Activated effector memory CD4-positive, alpha-beta T cell treated with anti-CD3 and anti-CD28 coated beads, Interleukin-2, amount 50 U/mL, for 16 hours (primary cell): ENCODE results near the gene GBX2.

Experiments used
- DNase-seq: peaks from one replicate; pipeline ENCODE4 v3.0.0-alpha.2; 2020

Gene GBX2

DNA sequence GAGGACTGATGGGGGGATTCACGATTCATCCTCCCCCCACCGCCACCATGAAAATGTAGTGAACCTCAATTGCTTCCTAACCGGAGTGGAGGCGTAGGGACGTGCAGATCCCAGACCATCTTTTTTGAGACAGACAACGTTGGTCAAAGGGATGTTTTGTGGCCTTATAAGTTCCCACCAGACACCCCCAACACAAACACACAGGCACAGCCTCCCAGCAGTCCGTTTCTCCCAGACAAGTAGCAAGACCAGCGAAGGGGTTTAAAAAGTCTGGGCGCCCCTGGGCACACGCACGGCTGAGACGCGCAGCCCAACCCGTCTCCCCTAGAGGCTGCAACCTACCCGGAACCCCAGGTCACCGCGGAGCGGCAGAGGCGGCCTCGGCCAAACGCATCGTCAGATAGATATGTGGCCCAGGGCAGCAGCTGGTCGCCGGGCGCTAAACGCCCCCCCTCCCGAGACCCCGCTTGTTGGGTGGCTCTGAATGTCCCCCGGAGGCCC, 1.3 kb downstream of the GBX2 start:
- DNase-seq, result no peak

DNA sequence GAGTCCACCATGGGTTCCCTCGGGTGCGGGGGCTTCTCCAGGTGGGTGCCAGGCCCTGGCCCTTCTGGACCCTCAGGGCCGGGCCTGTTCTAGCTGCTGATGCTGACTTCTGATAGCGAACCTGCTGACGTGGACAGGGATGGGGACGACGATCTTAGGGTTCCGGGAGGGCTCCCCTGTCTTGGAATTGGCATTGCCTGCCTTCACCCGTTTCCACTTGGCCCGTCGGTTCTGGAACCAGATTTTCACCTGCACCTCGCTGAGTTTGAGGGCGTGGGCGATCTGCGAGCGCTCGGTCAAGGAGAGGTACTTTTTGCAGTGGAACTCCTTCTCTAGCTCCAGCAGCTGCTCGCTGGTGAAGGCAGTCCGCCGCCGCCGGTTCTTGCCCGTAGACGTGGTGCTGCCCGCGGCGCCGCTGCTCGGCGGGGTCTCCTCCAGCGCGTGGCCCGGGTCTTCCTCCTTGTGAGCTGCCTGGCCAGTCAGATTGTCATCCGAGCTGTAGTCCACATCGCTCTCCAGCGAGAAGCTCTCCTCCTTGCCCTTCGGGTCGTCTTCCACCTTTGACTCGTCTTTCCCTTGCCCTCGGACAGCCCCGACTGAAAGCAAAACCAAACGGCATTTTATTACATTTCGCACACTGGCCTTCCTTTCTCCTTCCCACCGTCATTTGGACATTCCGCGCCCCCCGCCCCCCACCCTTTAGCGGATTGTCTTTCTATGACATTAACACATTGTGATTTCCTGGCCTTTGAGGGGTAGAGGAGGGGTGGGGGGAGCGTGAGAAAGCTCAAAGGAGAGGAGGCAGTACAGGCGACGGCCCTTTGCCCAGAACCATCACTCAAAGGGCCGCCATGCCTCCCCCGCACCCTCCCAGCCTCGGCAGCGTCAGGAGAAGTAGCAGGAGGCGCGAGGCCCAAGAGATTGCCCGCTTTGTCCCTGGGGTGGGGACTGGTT, 2.1 kb downstream of the GBX2 start:
- no peak for DNase-seq

DNA sequence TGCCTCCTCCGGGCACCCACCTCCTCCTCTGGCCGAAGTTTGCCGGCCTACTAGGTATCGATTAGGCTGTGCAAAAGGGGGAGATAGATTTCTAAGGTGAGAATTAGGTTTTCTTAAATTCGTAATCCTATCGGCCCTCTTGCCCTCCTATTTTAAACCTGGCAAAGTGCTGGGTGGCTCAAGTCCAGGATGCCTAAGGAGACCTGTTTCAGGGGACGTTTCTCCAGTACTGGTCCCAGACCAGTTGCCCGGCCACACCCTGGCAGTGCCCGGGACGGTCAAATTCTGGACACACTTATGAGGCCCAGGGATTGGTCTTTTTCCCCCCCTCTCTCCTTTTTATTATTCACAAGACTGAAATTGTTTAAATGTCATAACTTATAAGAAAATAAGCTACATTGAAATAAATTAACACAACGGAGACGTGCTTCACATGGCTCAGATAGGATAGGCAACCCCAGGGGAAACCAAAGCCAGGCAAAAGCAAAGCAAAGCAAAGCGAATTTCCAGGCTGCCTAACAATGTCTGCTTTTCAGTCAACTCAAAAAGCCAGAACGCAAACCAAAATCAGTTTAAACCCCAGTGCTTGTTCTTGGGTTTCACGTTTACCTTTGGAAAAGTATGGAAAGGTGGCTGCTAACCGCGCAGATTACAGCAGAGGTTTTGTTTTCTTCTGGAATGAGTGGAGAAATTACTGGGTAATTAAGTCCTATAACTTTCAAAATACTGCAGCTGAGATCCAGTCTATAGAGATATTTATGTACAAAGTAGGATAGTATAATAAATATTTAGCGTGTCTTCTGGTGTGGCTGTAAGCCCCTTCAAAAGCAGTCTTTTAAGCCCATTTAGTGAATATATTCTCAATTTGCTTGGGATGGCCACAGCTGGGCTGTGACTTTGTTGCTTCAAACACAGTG, 3.0 kb downstream of the GBX2 start:
- DNase-seq, result no peak

GRCh38 chr2:236164201-236164924, 3.8 kb downstream of the GBX2 start:
- no peak for DNase-seq

DNA sequence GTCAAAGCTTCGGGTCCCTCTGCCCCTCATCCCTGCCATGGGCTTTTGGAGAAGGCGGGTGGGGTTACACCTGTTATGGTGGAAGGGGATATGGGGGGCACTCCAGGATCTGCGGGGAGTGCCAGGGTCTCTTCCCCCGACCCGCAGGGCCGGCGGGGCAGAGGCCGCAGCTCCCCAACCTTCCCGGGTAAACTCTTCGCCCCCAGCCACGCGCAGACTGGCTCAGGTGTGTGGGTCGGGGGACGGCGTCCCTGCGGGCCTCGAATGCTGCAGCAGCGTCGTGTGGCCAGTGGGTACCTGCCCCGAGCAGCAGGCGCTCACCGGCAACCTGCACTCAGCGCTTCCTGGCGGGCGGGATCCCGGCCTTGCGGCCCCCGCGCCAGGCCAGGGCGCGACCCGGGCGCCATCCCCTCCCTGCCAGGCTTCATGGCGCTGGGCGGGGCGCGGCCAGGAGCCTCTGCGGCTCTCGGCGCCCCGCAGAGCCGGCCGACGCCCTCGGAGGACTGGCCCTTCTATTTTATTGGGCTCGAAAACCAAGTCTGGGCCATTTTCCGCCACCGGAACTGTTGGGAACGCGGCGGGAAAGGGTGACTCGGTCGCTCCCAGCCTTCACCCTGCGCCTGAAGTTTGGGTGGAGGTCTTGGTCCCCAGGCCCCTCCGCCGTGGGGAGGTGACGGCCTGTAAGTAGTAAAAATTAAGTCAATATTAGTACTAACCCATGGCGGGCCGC, 4.5 kb downstream of the GBX2 start:
- no peak for DNase-seq

DNA sequence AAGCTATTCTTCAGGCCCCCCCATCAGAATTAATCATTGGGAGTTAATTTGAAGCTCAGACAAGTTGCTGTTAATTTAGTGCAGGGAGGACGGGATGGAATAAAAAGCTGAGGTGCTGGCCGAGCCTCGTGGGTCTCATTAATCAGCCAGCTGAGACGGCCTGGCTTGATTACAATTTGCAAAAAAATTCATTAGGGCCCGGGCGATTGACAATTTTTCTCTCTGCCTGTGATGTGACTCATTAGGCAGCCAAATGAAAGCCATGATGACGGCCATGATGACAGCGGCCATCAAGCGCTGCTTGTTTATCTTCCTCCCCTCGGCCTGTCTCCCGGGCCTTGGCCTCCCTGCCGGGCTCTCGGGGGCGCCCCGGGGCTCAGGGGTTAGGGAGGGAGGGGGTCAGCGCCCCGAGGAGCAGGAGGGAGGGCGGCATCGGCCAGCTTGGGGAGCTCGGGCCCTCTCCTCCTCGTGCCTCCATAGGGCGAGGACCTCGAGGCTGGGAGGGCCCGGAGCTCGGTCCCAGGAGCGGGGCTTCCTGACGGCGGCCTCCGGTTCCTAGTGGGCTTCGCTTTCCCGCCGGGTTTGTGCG, 5.2 kb downstream of the GBX2 start:
- DNase-seq, result no peak

DNA sequence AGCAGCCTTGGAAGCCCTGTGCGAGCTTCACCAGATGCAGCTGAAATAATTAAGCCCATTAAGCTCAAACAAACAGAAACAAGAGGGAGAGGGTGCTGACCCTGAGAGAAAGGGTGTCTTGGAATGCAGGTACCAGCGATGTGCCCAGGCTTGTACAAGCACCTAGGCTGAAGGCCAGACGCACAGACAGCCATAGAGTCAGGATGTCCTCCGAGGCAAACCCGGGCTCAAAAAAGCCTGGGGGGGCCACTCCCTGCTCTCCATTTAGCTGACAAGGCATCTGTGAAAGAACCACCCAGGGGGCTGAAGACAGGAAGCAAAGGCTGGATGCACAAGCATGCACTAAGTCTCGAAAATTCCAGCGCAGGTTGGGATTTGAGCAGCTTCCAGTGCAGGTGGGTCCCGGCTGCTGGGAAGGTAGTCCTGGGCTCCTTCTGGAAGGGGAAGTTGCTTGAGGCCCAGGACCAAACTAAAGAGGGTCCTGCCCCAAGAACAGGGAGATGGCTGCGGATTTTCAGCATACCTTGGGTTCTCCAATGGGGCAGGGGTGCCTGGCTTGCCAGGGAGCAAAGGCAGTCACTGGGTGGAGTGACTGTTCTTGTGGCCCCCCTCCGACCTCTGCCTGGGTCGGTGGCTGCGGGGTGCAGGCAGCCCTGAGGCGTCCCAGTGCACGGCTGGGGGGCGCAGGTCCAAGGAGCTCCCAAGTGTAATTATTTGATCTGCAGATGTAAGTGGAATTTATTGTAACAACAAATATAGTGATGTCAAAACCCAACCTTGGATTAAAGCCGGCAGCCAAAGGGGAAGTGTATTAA, 5.9 kb downstream of the GBX2 start:
- no peak for DNase-seq

DNA sequence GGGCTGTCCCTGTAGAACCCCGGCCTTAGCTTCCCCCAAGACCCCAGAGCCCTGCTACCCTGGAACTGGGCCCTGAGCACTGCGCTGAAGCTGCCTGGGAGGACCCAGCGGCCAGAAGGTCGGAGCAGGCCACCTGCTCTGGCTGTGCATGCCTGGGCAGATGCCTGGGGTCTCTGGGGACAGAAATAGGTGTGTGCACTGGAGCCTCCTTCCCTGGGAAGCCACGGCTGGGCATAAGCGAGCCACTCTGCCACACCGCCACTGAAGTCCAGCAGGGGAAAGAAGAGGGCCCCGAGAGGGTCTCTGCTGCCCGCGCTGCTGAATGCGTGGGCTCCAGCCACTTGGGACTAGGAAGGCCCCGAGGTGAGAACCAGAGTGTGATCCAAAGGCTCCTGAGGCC, 6.7 kb downstream of the GBX2 start:
- no peak for DNase-seq

- DNase-seq, result no peak
Observed at GRCh38 chr2:236161082-236161462, 7.1 kb downstream of the GBX2 start.

- no peak for DNase-seq
Observed at GRCh38 chr2:236160366-236161081, 7.7 kb downstream of the GBX2 start.

- no peak for DNase-seq
Observed at GRCh38 chr2:236159778-236160170, 8.4 kb downstream of the GBX2 start.

DNA sequence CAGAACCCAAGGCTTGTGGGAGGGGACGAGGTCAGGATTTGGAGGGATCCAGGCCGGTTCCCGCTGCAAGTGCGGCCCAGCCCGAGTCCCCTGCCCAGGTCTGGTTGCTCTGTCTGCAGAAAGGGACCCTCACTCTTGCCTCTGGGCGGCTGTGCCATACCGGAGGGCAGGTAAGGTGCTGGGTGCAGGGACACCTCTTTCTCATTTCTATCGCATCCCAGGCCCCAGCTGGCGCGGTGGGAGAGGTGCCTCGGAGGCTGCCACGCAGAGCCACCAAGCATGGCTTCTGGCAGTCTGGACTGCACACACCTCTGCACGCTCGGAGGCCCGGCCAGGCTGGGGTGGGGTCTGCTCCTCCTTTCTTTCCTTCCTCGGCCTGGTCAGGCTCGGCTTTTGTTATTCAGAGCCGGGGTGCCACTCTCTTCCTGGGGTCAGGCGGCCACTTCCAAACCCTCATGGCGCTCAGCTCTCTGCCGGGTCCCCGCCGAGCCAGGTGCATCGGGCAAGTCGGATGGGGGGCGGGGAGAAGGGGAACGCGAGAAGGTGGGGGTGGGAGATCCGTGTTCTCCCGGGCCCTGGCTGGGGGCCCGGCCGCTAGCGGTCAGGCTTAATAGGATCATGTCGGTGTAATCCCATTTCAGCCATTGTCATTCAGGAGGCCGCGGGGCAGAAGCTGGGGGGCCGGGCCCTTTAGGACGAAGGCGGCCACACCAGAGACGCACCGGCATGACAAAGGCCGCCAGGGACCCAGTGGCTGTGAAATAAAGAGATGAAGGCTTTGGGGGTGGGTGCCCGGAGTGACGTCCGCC, 9.0 kb downstream of the GBX2 start:
- no peak for DNase-seq

- no peak for DNase-seq
Observed at GRCh38 chr2:236157815-236158498, 10.2 kb downstream of the GBX2 start.

DNA sequence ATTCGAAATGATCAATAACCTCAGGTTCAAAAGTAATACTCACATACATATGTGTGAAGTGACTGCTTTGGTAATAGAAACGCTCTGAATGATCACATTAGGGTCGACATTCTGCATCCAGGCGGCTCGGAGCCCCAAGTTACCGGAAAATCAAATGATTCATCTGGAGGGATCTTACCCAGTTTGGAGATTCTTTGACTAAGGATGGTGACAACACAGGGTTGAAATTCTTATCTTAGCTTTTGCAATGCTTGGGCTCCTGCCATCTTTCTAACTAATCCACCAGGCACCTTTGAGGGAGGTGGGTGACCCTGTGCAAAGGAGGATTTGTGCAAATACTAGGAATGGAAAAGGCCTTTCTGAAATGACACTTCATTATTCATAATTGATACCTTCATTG, 10.8 kb downstream of the GBX2 start:
- no peak for DNase-seq

DNA sequence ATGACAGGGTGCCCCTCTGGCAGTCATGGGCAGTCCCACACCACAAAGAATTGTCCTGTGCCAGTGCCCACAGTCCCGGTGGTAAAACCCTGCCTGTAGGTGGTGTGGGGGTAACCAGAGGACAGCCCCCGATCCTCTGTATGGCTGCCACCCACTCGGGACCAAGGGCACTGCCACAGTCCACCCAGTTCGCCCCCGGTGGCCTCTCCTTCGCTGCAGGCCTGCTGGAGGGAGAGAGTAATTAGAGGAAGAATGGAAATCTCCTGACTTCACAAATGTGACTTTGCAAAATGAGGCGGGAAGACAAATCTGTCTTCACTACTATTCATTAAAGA, 11.4 kb downstream of the GBX2 start:
- DNase-seq, result no peak

GRCh38 chr2:236156095-236156859, 11.9 kb downstream of the GBX2 start:
- no peak for DNase-seq

- DNase-seq, result no peak
Observed at GRCh38 chr2:236155406-236155805, 12.8 kb downstream of the GBX2 start.

GRCh38 chr2:236146436-236146835, 21.8 kb downstream of the GBX2 start:
- no peak for DNase-seq
